Stimulated activated CD4-positive, alpha-beta T cell treated with anti-CD3 and anti-CD28 coated beads, Interleukin-4, amount 100 ng/mL, for 48 hours (primary cell): ENCODE data around the gene SAXO2.
"Not testable (repeated sequence)": the region's sequence is repeated elsewhere in the genome, so short reads cannot be mapped to it uniquely, and the experiment has no call there.

ENCODE experiments used
- DNase-seq, 2 donors: peaks; one replicate each; pipeline ENCODE4 v3.0.0-alpha.2; 2020; ENCODE audit warnings: low read depth in 2 of 2

Gene SAXO2

DNA sequence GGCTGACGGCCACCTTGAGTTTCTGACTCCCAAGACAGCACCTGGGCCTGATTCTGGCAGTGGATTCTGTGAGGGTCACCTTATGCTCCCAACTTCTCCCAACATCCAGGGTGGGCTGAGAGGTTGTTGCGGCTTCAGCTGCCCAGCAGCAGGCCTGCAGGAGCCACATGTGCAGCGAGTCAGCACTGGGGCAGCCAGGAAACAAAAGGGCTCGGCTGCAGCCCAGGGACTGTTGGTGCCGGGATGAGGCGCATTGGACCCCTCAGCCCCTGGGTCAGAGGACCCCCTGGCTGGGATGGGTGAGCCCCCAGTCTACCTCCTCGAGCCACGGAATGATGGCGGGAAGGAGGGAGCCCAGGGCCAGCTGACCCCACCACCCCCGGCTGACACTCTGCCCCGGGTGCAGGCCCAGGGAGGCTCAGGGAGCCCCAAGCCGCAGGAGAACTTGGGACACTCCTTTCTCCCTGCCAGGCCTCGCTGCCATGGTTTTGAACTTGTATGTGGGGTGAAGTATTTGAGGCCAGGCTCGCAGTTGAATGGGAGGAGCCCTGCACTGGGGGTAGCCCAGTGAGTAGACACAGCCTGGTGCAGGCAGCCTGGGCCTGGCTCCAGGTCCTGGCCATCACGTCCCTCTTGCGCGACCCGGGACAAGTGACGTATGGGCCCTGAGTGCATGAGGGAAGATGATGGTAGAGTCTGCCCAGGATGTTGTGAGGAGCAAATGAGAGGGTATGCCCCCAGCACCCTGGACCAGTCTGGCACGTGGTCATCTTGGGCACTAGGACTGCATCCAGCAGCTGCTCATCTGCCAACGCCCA, 51.5 kb downstream of the SAXO2 start:
- DNase-seq: not testable (repeated sequence)

- no peak for DNase-seq
Measured at GRCh38 chr15:82314769-82315518, 52.3 kb downstream of the SAXO2 start.

DNA sequence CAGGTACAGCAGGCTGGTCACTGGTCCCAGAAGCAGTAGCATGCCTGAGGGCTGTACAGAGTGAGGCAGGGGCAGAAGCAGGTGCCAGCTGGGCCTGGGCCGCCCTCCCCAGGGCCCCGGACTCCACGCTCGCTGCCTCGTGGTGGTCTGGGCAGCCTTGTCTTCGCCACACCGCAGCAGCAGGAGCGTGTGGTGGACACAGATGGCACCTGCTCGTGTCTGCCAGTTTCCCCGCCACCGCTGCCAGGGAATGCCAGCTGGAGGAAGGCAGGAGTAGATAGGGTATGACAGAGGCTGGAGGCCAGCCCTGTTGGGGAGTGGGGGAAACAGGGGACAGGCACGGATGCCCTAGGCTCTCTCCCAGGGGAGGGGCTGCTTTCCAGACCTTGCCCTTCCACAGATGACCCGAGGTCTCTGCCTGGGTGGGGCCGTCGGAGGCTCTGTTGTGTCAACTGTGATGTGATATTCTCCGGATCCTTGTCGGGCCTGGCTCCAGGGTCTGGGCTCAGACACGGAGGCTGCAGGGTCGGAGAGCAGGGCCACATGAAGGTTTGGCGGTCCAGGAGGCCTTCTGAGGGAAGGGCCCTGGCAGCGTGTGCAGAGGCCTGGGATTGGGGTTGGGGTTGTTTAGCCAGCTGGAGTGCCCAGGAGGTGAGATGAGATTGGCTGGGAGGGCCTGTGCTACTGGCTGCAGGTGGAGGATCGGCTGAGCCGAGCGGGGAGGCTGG, 53.1 kb downstream of the SAXO2 start:
- DNase-seq: no peak

DNA sequence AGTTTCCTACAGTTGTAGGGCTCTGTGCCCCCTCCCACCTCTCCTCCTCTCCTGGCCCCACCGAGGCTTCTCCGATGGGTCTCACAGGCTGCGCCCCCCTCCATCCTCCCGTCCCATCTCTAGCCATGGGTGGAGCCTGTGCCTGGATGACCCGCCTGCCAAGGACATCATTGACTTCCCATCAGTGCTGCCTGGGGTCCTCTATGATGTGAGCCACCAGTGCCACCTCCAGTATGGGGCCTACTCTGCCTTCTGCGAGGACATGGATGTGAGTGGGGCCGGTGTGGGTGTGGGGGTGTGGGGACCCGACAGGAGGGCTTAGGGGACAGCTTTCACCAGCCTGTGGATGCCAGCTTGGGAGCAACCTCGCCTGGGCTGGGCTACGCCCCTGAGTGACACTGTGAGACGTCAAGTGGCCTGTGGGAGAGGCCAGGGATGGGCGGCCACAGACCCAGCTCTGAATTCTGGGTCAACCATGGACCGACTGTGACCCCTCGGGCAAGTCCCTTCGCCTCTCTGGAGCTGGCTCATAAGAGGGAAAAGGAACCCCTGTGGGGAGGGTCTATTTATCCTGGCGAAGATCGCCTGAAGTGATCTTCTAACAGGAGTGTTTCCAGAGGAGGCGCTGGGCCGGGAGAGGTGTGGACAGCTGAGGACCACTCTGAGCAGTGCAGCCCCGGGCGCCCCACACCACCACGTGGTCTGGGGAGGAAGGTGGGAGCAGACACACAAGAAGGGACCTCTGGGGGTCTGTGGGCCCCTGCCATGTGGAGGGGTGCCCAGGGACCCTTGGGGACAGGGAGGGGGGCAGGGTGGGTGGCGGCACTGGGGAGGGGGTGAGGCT, 53.9 kb downstream of the SAXO2 start:
- not testable (repeated sequence) for DNase-seq

DNA sequence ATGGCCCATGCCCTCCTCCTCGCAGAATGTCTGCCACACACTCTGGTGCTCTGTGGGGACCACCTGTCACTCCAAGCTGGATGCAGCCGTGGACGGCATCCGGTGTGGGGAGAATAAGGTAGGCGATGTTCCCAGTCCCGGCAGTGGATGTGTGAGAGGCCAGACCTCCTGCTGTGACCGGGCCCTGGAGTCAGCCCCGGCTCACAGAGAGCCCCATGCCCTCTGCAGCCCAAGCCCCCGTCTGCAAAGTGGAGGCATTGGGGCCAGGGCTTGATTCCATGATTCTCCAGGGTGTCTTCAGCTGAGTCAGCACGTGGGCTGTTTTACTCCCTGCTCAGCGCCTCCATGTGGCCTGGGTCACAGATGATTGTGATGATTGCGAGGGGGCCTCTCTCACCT, 54.5 kb downstream of the SAXO2 start:
- no peak for DNase-seq

GRCh38 chr15:82317516-82317915, 54.9 kb downstream of the SAXO2 start:
- not testable (repeated sequence) for DNase-seq

GRCh38 chr15:82318281-82318680, 55.7 kb downstream of the SAXO2 start:
- not testable (repeated sequence) for DNase-seq

GRCh38 chr15:82319522-82320278, 57.1 kb downstream of the SAXO2 start:
- DNase-seq: not testable (repeated sequence)

GRCh38 chr15:82320861-82321260, 58.2 kb downstream of the SAXO2 start:
- not testable (repeated sequence) for DNase-seq

- not testable (repeated sequence) for DNase-seq
Measured at GRCh38 chr15:82322488-82322887, 59.9 kb downstream of the SAXO2 start.

- not testable (repeated sequence) for DNase-seq
Measured at GRCh38 chr15:82324831-82325230, 62.2 kb downstream of the SAXO2 start.

DNA sequence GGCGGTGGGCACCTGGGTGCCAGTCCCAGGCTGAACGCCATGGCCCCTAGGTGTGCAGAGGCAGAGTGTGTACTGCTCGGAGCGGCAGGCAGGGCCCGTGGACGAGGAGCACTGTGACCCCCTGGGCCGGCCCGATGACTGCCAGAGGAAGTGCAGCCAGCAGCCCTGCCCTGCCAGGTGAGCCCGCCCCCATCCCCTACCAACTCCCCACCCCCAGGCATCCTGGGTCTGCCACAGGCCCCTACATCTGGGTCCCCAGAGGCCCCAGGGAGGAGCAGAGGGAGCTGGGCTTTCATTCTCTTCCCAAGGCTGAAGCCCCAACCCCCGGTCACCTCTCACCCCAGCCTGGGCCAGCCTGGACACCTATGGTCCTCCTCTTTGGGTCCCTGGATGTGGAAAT, 63.0 kb downstream of the SAXO2 start:
- DNase-seq: not testable (repeated sequence)

GRCh38 chr15:82326896-82327295, 64.3 kb downstream of the SAXO2 start:
- not testable (repeated sequence) for DNase-seq

GRCh38 chr15:82327372-82327771, 64.8 kb downstream of the SAXO2 start:
- DNase-seq: not testable (repeated sequence)

- not testable (repeated sequence) for DNase-seq
Measured at GRCh38 chr15:82329039-82329438, 66.4 kb downstream of the SAXO2 start.

DNA sequence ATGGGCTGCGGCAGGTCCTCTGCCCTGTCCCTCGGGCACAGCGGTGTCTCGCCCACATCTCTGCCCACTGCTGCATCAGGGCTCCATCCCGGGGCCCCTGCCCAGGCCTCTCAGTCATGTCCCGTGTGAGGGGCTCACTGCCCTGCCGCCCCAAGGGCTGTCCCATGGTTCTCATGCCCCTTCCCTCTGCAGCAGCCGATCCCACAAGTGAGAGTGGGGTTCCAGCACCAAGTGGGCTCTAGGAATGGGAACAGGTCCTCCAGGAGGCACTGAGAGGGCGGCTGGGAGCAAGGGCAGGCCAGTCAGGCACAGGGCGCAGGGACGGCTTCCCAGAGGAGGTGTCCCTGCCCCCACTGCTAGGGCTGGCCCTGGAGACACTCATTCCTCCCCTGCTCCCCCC, 68.3 kb downstream of the SAXO2 start:
- not testable (repeated sequence) for DNase-seq

GRCh38 chr15:82331576-82332304, 69.1 kb downstream of the SAXO2 start:
- DNase-seq: not testable (repeated sequence)

DNA sequence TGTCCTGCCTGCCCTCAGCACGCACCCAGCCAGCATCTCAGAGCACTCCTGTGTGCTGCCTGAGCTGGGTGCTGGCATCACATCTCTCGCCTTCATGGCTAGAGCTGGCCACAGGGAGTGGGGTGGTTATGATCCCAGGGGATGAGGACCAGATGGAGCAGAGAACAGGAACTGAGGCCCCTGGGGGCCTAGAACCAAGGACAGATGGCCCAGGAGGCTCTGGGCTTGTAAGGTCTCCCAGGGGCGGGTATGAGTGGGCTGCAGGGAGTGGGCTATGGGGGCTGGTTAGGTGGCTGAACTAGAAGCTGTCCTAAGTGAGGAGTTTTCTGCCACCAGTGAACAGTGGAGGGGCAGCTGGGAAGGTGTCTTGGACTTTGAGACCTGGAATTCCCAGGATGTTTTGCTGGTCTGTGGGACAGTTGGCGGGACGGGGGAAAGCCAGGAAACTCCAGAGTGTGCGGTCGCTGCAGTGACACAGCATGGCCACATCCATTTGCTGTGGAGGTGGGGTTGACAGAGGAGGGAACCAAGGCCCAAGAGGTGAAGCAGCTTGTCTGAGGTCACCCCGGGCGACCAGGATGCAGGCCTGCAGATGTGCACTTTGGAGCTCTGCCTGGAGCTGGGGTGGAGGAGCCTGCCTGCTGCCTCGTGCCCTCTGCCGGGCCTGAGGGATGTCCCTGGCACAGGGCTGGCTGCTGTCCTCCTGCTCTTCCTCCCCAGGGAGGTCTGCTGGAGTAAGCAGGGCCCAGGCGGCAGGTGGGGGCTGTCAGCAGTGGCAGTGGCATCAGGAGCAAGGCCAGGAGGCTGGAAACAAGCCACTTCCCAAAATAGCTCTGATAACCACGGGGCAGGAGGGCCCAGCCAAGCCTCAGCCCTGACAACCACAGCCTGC, 70.3 kb downstream of the SAXO2 start:
- not testable (repeated sequence) for DNase-seq
